T-helper 22 cell (primary cell): ENCODE measurements around the gene ITCH.
"Not testable (repeated sequence)": the region's sequence is repeated elsewhere in the genome, so short reads cannot be mapped to it uniquely, and the experiment has no call there.

Experiments
- DNase-seq: peaks from one replicate; pipeline ENCODE4 v3.0.0-alpha.2; 2020; ENCODE audit warnings: low read depth

Gene ITCH

GRCh38 chr20:34512266-34512954 is 149.3 kb downstream of the ITCH start:
- no peak for DNase-seq

GRCh38 chr20:34512955-34513419 is 149.9 kb downstream of the ITCH start:
- DNase-seq: no peak

GRCh38 chr20:34514034-34514433 is 151.0 kb downstream of the ITCH start:
- DNase-seq: not testable (repeated sequence)

GRCh38 chr20:34514897-34515483 is 151.9 kb downstream of the ITCH start:
- no peak for DNase-seq

GRCh38 chr20:34515484-34516246 is 152.6 kb downstream of the ITCH start:
- DNase-seq: peak; percentile 62

- peak; percentile 89 for DNase-seq
Observed at GRCh38 chr20:34516247-34517113, 153.4 kb downstream of the ITCH start, which contains the start of gene DYNLRB1. Gene DYNLRB1 (plus strand): TSS chr20:34516422. CDS start chr20:34516459, 37 bp downstream.

- no peak for DNase-seq
Observed at GRCh38 chr20:34517114-34517505, 154.0 kb downstream of the ITCH start.

GRCh38 chr20:34518863-34519262 is 155.8 kb downstream of the ITCH start:
- DNase-seq: not testable (repeated sequence)

- DNase-seq: not testable (repeated sequence)
Observed at GRCh38 chr20:34519841-34520240, 156.8 kb downstream of the ITCH start.

- no peak for DNase-seq
Observed at GRCh38 chr20:34522969-34523871, 160.1 kb downstream of the ITCH start.

GRCh38 chr20:34524426-34524825 is 161.4 kb downstream of the ITCH start:
- no peak for DNase-seq

- no peak for DNase-seq
Observed at GRCh38 chr20:34525342-34525708, 162.3 kb downstream of the ITCH start.

GRCh38 chr20:34525709-34526416 is 162.8 kb downstream of the ITCH start:
- DNase-seq: no peak

- no peak for DNase-seq
Observed at GRCh38 chr20:34526466-34526865, 163.4 kb downstream of the ITCH start.

- DNase-seq: no peak
Observed at GRCh38 chr20:34527016-34527415, 163.9 kb downstream of the ITCH start.

- DNase-seq: no peak
Observed at GRCh38 chr20:34528921-34529297, 165.8 kb downstream of the ITCH start.

- DNase-seq: no peak
Observed at GRCh38 chr20:34529742-34530141, 166.7 kb downstream of the ITCH start.

GRCh38 chr20:34530342-34530741 is 167.3 kb downstream of the ITCH start:
- no peak for DNase-seq

- no peak for DNase-seq
Observed at GRCh38 chr20:34531608-34532265, 168.7 kb downstream of the ITCH start.

- DNase-seq: no peak
Observed at GRCh38 chr20:34532320-34532719, 169.2 kb downstream of the ITCH start.
